Breast epithelium (tissue), 4 donors: Measurements from ENCODE around the gene PTPRN2. TPM values are rescaled to one million over a fixed set of nuclear protein-coding genes. Genes with fewer than 3 reads are reported as not detected.
A peak's percentile ranks its signal among the peaks of the same experiment; 100 is the strongest.
"Not testable (repeated sequence)": the region's sequence is repeated elsewhere in the genome, so short reads cannot be mapped to it uniquely, and the experiment has no call there.

ENCODE experiments used
- DNase-seq, 2 donors: peaks; one replicate each; pipeline ENCODE4 v3.0.0-alpha.2; 2019; ENCODE audit warnings: low spot score in 2 of 2
- H3K27ac ChIP-seq, 2 donors: fragments of 200-600 bp; sonication (generic) in 1 of 2; one replicate each; pipeline ENCODE4 v1.5.1; 2016 to 2019; ENCODE audit warnings: mild to moderate bottlenecking in 1 of 2
- H3K27me3 ChIP-seq, 2 donors: fragments of 200-600 bp; sonication (generic) in 1 of 2; one replicate each; pipeline versions ENCODE4 v1.5.1 to v1.6.0; 2017 to 2019; ENCODE audit warnings: control low read depth in 1 of 2, mild to moderate bottlenecking in 1 of 2
- H3K36me3 ChIP-seq: fragments of 200-600 bp; one replicate; pipeline ENCODE4 v1.5.1; 2019
- H3K4me1 ChIP-seq, 2 donors: fragments of 200-600 bp; sonication (generic); one replicate each; pipeline ENCODE4 v1.5.1; 2016 to 2019; ENCODE audit warnings: control low read depth in 1 of 2
- H3K4me3 ChIP-seq, 3 donors: fragments of 200-600 bp; sonication (generic); 1 replicate in 2 of 3; 2 replicates in 1 of 3; pipeline ENCODE4 v1.5.1; 2016 to 2019; ENCODE audit warnings: mild to moderate bottlenecking in 3 of 3, moderate library complexity in 2 of 3
- H3K9me3 ChIP-seq, 2 donors: fragments of 200-600 bp; sonication (generic) in 1 of 2; one replicate each; pipeline ENCODE4 v1.5.1; 2016 to 2019; ENCODE audit warnings: control low read depth in 1 of 2
- CTCF ChIP-seq, 3 donors: fragments of 450-650 bp; IDR thresholded peaks; one replicate each; pipeline ENCODE4 v1.5.1; 2016 to 2017; ENCODE audit warnings: antibody characterized with exemption in 3 of 3, mild to moderate bottlenecking in 3 of 3, moderate library complexity in 3 of 3
- POLR2A ChIP-seq: fragments of 450-650 bp; IDR thresholded peaks from one replicate; pipeline ENCODE4 v1.6.1; 2016; ENCODE audit warnings: antibody characterized with exemption, mild to moderate bottlenecking, moderate library complexity
- POLR2AphosphoS5 ChIP-seq, 3 donors: sonication (generic); formaldehyde crosslinking; IDR thresholded peaks; one replicate each; pipeline ENCODE4 v1.6.1; 2017; ENCODE audit warnings: antibody characterized with exemption in 3 of 3
- intact Hi-C: fragments of 100-400 bp; cut with DNase I; formaldehyde crosslinking; loops from one replicate; pipeline ENCODE4 v1.15.1; 2023; ENCODE audit warnings: low total_unique reads
- total RNA-seq, 3 donors: library from RNA; depleted of rRNA; stranded (reverse); fragments of >200 nt; gene quantifications; one replicate each; pipeline ENCODE4 v1.1.0, GENCODE V29; 2016

The PTPRN2 gene
- total RNA-seq, 3 donors from 2014 or later: 1.6 to 2.2 (median 2.2) TPM

- H3K36me3 ChIP-seq: no peaks in the 10 kb centered on the region
- H3K27me3 ChIP-seq: no peaks in the 10 kb centered on the region
- H3K27ac ChIP-seq: no peak overlapping the region
- TF ChIP-seq POLR2A (no peak), POLR2AphosphoS5 (IDR thresholded peaks at IDR 0.05) (no peak), CTCF (IDR thresholded peaks at IDR 0.05) (no peak)
- H3K4me3 ChIP-seq: no peak overlapping the region
- H3K9me3 ChIP-seq: peaks cover 22 to 24% of the 10 kb centered on the region in 2 donors
- no peak for DNase-seq
- intact Hi-C loops: no loop called here
- no peaks in the 10 kb centered on the region for H3K4me1 ChIP-seq
Observed at GRCh38 chr7:158165711-158166110, 421.9 kb downstream of the PTPRN2 start.

GRCh38 chr7:158164101-158165095 is 423.2 kb downstream of the PTPRN2 start:
- Histone ChIP-seq H3K27me3 (no peaks in the 10 kb centered on the region), H3K4me3 (no peak overlapping the region), H3K4me1 (no peaks in the 10 kb centered on the region), H3K36me3 (no peaks in the 10 kb centered on the region), H3K9me3 (peaks cover 24 to 30% of the 10 kb centered on the region in 2 donors), H3K27ac (no peak overlapping the region)
- DNase-seq: no peak
- intact Hi-C loops: no loop called here
- TF ChIP-seq POLR2A (no peak), CTCF (IDR thresholded peaks at IDR 0.05) (no peak), POLR2AphosphoS5 (IDR thresholded peaks at IDR 0.05) (no peak)

- DNase-seq: no peak
- H3K9me3 ChIP-seq: peaks cover 14 to 16% of the 10 kb centered on the region in 2 donors
- intact Hi-C loops: no loop called here
- H3K4me1 ChIP-seq: no peaks in the 10 kb centered on the region
- H3K4me3 ChIP-seq: no peak overlapping the region
- H3K27me3 ChIP-seq: no peaks in the 10 kb centered on the region
- H3K36me3 ChIP-seq: no peaks in the 10 kb centered on the region
- H3K27ac ChIP-seq: no peak overlapping the region
- TF ChIP-seq POLR2A (no peak), CTCF (IDR thresholded peaks at IDR 0.05) (no peak), POLR2AphosphoS5 (IDR thresholded peaks at IDR 0.05) (no peak)
Observed at GRCh38 chr7:158161194-158161593, 426.4 kb downstream of the PTPRN2 start.

GRCh38 chr7:158160199-158160598 is 427.4 kb downstream of the PTPRN2 start:
- TF ChIP-seq POLR2AphosphoS5 (IDR thresholded peaks at IDR 0.05) (no peak), CTCF (IDR thresholded peaks at IDR 0.05) (no peak), POLR2A (no peak)
- intact Hi-C loops: no loop called here
- H3K9me3 ChIP-seq: peaks cover 11 to 14% of the 10 kb centered on the region in 2 donors
- H3K27ac ChIP-seq: no peak overlapping the region
- H3K27me3 ChIP-seq: no peaks in the 10 kb centered on the region
- no peaks in the 10 kb centered on the region for H3K4me1 ChIP-seq
- DNase-seq: no peak
- no peak overlapping the region for H3K4me3 ChIP-seq
- H3K36me3 ChIP-seq: no peaks in the 10 kb centered on the region

- H3K27ac ChIP-seq: no peak overlapping the region
- TF ChIP-seq POLR2A (no peak), CTCF (IDR thresholded peaks at IDR 0.05) (no peak), POLR2AphosphoS5 (IDR thresholded peaks at IDR 0.05) (no peak)
- intact Hi-C loops: loop anchor here (5.0 kb wide), 1 partner anchor 590 kb away; no protein-coding TSS in a partner anchor
- DNase-seq: no peak
- H3K4me3 ChIP-seq: no peak overlapping the region
- no peaks in the 10 kb centered on the region for H3K27me3 ChIP-seq
- H3K4me1 ChIP-seq: no peaks in the 10 kb centered on the region
- no peaks in the 10 kb centered on the region for H3K36me3 ChIP-seq
- peaks cover 0 to 8% of the 10 kb centered on the region in 2 donors for H3K9me3 ChIP-seq
Observed at GRCh38 chr7:158157460-158157859, 430.2 kb downstream of the PTPRN2 start.

GRCh38 chr7:158151273-158151672 is 436.4 kb downstream of the PTPRN2 start:
- H3K27me3 ChIP-seq, H3K36me3 ChIP-seq, H3K4me1 ChIP-seq, H3K9me3 ChIP-seq, H3K27ac ChIP-seq, H3K4me3 ChIP-seq, intact Hi-C loops: not testable (repeated sequence)
- DNase-seq: peak; percentile 38 to 88
